SH-SY5Y (cell line): Measurements from ENCODE around the gene CCNA2.

ENCODE experiments used
- GATA2 ChIP-seq: IDR thresholded peaks from 2 replicates; pipeline ENCODE4 v1.6.1; 2011; ENCODE audit warnings: mild to moderate bottlenecking, low read depth, low read length
- GATA3 ChIP-seq: IDR thresholded peaks from 2 replicates; pipeline ENCODE4 v1.6.1; 2011; ENCODE audit warnings: low read depth, mild to moderate bottlenecking, low read length, moderate library complexity

DNA sequence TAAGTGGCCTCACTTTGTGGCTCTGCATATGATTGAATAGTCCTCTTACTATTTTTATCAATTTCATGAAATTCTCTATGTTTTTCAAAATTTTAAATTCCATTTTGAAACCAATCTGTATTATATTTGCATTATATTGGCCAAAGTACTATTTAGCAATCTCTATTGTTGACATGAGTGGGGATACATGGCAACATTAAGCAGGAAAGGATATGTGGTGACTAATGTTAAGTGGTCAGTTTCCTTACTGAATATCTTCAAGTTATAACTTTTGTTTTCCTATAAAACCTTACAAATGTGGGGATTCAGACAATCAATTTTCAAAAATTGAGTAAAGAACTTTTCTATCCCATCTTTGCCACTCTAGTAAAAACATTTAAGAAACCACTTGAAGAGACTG, 36.4 kb upstream of the CCNA2 start:
- TF ChIP-seq GATA3 (no peak), GATA2 (no peak)
